ENCODE results near the gene NFATC4.

GRCh38 chr14:24363401-24363800, 4.6 kb upstream of the NFATC4 start:
- TF ChIP-seq ZNF384 (IDR thresholded peaks at IDR 0.05) = no peak
- TF ChIP-seq SUZ12 (IDR thresholded peaks at IDR 0.05) = no peak
- no peak for TF ChIP-seq L3MBTL2 (conservative IDR thresholded peaks at IDR 0.05)
- no peak for TF ChIP-seq BHLHE40 (IDR thresholded peaks at IDR 0.05; ENCODE audit: borderline replicate concordance)
- no peak for TF ChIP-seq TARDBP (IDR thresholded peaks at IDR 0.05)
- TF ChIP-seq CTBP1 (IDR thresholded peaks at IDR 0.05; ENCODE audit: borderline replicate concordance) = no peak
- no peak for TF ChIP-seq ELF4 (IDR thresholded peaks at IDR 0.05)
- TF ChIP-seq FOXA1 (IDR thresholded peaks at IDR 0.05) = no peak
- no peak for TF ChIP-seq SP1 (IDR thresholded peaks at IDR 0.05)
- TF ChIP-seq HDGF (IDR thresholded peaks at IDR 0.05; ENCODE audit: borderline replicate concordance) = no peak
